DOHH2 (cell line): ENCODE measurements around the gene SYNDIG1.

ENCODE experiments used
- H3F3A ChIP-seq: fragments of 200-600 bp; sonication (generic), shearing (Covaris generic); 2 replicates; pipeline ENCODE4 v1.6.0; 2016; ENCODE audit warnings: antibody characterized with exemption, mild to moderate bottlenecking; ENCODE audit not compliant: control insufficient read depth, insufficient read depth
- H3K27ac ChIP-seq: fragments of 200-600 bp; sonication (generic); 2 replicates; pipeline ENCODE4 v1.5.1; 2014; ENCODE audit warnings: low read depth, mild to moderate bottlenecking, low read length, moderate library complexity
- H3K27me3 ChIP-seq: fragments of 200-600 bp; sonication (generic); 2 replicates; pipeline ENCODE4 v1.6.1; 2014; ENCODE audit warnings: mild to moderate bottlenecking, low read length, mixed read lengths; ENCODE audit not compliant: control insufficient read depth
- H3K36me3 ChIP-seq: fragments of 200-600 bp; sonication (generic); 2 replicates; pipeline ENCODE4 v1.6.1; 2014; ENCODE audit warnings: mild to moderate bottlenecking, low read length, moderate library complexity, mixed read lengths; ENCODE audit not compliant: control insufficient read depth
- H3K4me1 ChIP-seq: fragments of 200-600 bp; sonication (generic); 2 replicates; pipeline ENCODE4 v1.6.1; 2014; ENCODE audit warnings: mild to moderate bottlenecking, low read length, mixed read lengths; ENCODE audit not compliant: control insufficient read depth
- H3K4me2 ChIP-seq: fragments of 200-600 bp; sonication (generic); 2 replicates; pipeline ENCODE4 v1.6.0; 2014; ENCODE audit warnings: mild to moderate bottlenecking, low read length, moderate library complexity
- H3K4me3 ChIP-seq: fragments of 200-600 bp; sonication (generic); 2 replicates; pipeline ENCODE4 v1.5.1; 2014; ENCODE audit warnings: mild to moderate bottlenecking, low read length, mixed read lengths
- H3K79me2 ChIP-seq: fragments of 200-600 bp; sonication (generic); 2 replicates; pipeline ENCODE4 v1.6.1; 2014; ENCODE audit warnings: mild to moderate bottlenecking, low read length, mixed read lengths; ENCODE audit not compliant: control insufficient read depth
- H3K9me2 ChIP-seq: fragments of 200-600 bp; sonication (generic); replicated peaks from 2 replicates; pipeline ENCODE4 v1.6.1; 2014; ENCODE audit warnings: mild to moderate bottlenecking, low read length, mixed read lengths; ENCODE audit not compliant: control insufficient read depth
- H3K9me3 ChIP-seq: fragments of 200-600 bp; sonication (generic); 2 replicates; pipeline ENCODE4 v1.6.1; 2014; ENCODE audit warnings: antibody characterized with exemption, low read length, mixed read lengths; ENCODE audit not compliant: control insufficient read depth, insufficient read depth
- H4K20me1 ChIP-seq: fragments of 200-600 bp; sonication (generic); 2 replicates; pipeline ENCODE4 v1.6.0; 2014; ENCODE audit warnings: low read depth, mild to moderate bottlenecking, antibody characterized with exemption, low read length, moderate library complexity; ENCODE audit not compliant: control insufficient read depth, insufficient read depth
- CTCF ChIP-seq: fragments of 200-600 bp; sonication (generic); IDR thresholded peaks from one replicate; pipeline ENCODE4 v1.5.1; 2014; ENCODE audit warnings: antibody characterized with exemption, mild to moderate bottlenecking, low read depth, low read length; ENCODE audit not compliant: poor library complexity, severe bottlenecking
- EZH2phosphoT487 ChIP-seq: fragments of 200-600 bp; sonication (generic); IDR thresholded peaks from 2 replicates; pipeline ENCODE4 v1.6.1; 2017; ENCODE audit warnings: borderline replicate concordance, mild to moderate bottlenecking, antibody characterized with exemption, low read length, moderate library complexity, mixed read lengths

SYNDIG1 gene

GRCh38 chr20:24673678-24674570 lies 204.5 kb downstream of the SYNDIG1 start:
- H3K79me2 ChIP-seq = no peaks in the 10 kb centered on the region
- no peaks in the 10 kb centered on the region for H3K4me1 ChIP-seq
- no peaks in the 10 kb centered on the region for H3F3A ChIP-seq
- no peaks in the 10 kb centered on the region for H4K20me1 ChIP-seq
- no peaks in the 10 kb centered on the region for H3K27me3 ChIP-seq
- H3K36me3 ChIP-seq = no peaks in the 10 kb centered on the region
- H3K4me2 ChIP-seq = no peak overlapping the region
- no peaks in the 10 kb centered on the region for H3K9me3 ChIP-seq
- TF ChIP-seq EZH2phosphoT487 = no peak
- no peak for TF ChIP-seq CTCF
- no peak overlapping the region for H3K27ac ChIP-seq
- H3K9me2 ChIP-seq = no peaks in the 10 kb centered on the region
- H3K4me3 ChIP-seq = no peak overlapping the region

DNA sequence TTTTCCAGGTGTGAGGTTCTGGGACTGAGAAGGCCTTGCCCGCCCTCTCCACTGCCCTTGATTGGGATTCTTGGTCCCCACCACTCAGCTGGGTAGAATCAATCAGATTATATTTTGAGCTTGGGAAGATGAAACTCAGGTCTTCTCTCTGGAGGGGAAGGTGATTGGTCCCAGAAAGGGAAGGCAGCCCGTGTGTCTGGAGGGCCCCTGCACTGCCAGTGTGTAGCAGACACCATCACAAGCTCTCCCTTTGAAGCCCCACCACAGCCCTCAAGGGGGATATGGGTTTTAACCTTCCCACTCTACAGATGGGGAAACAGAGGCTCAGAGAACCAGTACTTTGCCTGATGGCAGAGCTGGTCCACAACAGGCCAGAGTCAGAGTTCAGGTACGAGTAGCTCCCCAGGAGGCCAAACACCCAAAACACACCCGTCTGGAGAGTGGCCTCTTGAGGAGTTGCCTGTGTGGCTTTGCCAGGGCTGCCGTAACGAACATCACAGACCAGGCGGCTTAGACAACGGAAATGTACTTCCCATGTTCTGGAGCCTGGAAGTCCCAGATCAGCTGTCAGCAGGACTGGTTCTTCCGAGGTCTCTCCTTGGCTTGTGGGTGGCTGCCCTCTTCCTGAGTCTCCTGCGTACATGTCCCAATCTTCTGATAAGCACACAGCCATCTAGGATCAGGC lies 205.6 kb downstream of the SYNDIG1 start:
- Histone ChIP-seq H3K4me1 (no peaks in the 10 kb centered on the region), H3K79me2 (no peaks in the 10 kb centered on the region), H4K20me1 (no peaks in the 10 kb centered on the region), H3K27ac (no peak overlapping the region), H3K4me3 (no peak overlapping the region), H3K9me3 (no peaks in the 10 kb centered on the region), H3F3A (no peaks in the 10 kb centered on the region), H3K27me3 (no peaks in the 10 kb centered on the region), H3K4me2 (no peak overlapping the region), H3K9me2 (no peaks in the 10 kb centered on the region), H3K36me3 (no peaks in the 10 kb centered on the region)
- no peak for TF ChIP-seq EZH2phosphoT487
- TF ChIP-seq CTCF = no peak

- no peaks in the 10 kb centered on the region for H3K9me3 ChIP-seq
- no peaks in the 10 kb centered on the region for H3K36me3 ChIP-seq
- no peaks in the 10 kb centered on the region for H3F3A ChIP-seq
- H3K27ac ChIP-seq = no peak overlapping the region
- H3K79me2 ChIP-seq = no peaks in the 10 kb centered on the region
- no peaks in the 10 kb centered on the region for H3K27me3 ChIP-seq
- no peaks in the 10 kb centered on the region for H4K20me1 ChIP-seq
- H3K4me3 ChIP-seq = no peak overlapping the region
- no peaks in the 10 kb centered on the region for H3K9me2 ChIP-seq
- H3K4me1 ChIP-seq = no peaks in the 10 kb centered on the region
- no peak overlapping the region for H3K4me2 ChIP-seq
- TF ChIP-seq EZH2phosphoT487 (no peak), CTCF (no peak)
These were observed 206.4 kb downstream of the SYNDIG1 start for GRCh38 chr20:24675651-24676352.
